AG10803 (cell line): ENCODE data around the gene CCDC136.

Experiments used
- DNase-seq: peaks from one replicate; pipeline ENCODE4 v3.0.0; 2010; ENCODE audit warnings: low read depth
- H3K4me3 ChIP-seq: 2 replicates; pipeline ENCODE4 v1.5.1; 2011; ENCODE audit warnings: mild to moderate bottlenecking, low read length, control low read depth
- CTCF ChIP-seq: conservative IDR thresholded peaks from 2 replicates; pipeline ENCODE4 v1.5.1; 2011; ENCODE audit warnings: mild to moderate bottlenecking, low read length, control low read depth, inconsistent platforms

Gene CCDC136

DNA sequence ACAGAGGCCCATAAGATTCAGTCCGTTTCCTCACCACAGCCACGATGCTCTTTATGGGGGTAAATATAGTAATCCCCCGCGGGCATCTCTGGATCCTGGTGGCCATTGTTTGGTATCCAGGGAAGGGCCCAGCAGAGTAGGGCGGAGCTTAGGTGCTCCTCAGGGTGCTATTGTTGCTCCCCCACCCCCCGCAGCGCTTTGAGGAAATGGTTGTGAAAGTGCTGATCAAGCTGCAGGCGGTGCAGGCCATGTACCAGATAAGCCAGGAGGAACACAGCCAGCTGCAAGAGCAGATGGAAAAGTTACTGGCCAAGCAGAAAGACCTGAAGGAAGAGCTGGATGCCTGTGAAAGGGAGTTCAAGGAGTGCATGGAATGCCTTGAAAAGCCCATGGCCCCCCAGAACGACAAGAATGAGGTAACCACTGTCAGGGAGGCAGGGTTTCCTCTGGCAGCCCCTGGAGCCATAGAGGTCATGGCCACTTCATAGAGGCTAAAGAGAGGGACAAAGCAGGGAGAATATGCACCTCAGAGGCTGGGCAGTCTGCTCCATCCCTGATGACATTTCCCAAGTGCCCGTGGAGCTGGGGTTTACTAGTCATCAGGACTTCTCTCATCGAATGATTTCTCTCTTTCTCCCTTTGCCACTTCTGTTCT lies 20.9 kb downstream of the CCDC136 start:
- no peak overlapping the region for H3K4me3 ChIP-seq
- no peak for DNase-seq
- TF ChIP-seq CTCF, result no peak

GRCh38 chr7:128814499-128814898 lies 22.7 kb downstream of the CCDC136 start:
- TF ChIP-seq CTCF, result no peak
- H3K4me3 ChIP-seq, result no peak overlapping the region
- DNase-seq, result no peak

GRCh38 chr7:128815289-128815942 lies 23.6 kb downstream of the CCDC136 start:
- no peak for TF ChIP-seq CTCF
- H3K4me3 ChIP-seq, result no peak overlapping the region
- no peak for DNase-seq

DNA sequence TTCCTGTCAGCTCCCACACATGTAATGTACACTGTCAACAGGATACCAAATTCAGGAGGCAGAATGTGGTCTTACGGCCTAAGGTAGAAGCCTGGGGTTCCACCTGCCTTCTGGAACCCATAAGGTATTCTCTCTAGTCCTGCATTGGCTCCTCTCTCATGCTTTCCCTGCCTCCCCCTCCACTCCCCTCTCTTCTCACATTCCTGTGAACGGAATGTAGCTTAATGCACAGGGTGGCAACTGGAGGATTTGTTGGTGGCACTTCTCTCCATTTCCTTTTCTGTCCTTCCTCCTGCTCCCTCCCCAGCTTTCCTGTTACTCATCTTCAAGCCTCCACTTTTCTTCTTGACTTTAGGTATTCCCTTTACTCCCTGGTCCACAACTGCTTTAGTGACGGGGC lies 26.9 kb downstream of the CCDC136 start:
- no peak for TF ChIP-seq CTCF
- no peak overlapping the region for H3K4me3 ChIP-seq
- no peak for DNase-seq

DNA sequence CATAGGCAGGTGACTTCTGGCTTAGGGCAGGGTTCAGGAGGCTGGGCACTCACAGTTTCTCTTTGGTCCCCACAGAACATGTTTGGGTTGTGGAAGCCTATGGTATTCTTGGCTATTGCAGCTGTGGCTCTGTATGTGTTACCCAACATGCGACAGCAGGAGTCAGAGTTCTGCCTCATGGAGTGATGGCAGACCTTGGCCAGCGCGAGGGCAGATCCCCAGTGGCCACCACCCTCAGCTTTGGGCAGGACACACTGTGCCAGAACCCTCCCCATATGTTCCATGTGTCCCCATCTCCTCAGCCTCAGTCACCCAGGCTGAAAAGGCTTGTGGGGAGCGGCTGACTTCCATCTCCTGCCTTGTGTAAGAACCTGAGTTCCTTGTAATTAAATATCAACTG lies 30.0 kb downstream of the CCDC136 start:
- TF ChIP-seq CTCF, result no peak
- H3K4me3 ChIP-seq, result no peak overlapping the region
- no peak for DNase-seq

- no peak for DNase-seq
- TF ChIP-seq CTCF, result no peak
- no peak overlapping the region for H3K4me3 ChIP-seq
These were observed 34.7 kb downstream of the CCDC136 start for GRCh38 chr7:128826512-128826911.

- H3K4me3 ChIP-seq, result no peak overlapping the region
- no peak for TF ChIP-seq CTCF
- no peak for DNase-seq
These were observed 35.1 kb downstream of the CCDC136 start for GRCh38 chr7:128826916-128827247.
